Measurements from ENCODE around the gene SLC1A4.

SLC1A4 gene

GRCh38 chr2:64970495-64970894 lies 18.7 kb upstream of the SLC1A4 start:
- Histone ChIP-seq H3K27me3 (no peaks in the 10 kb centered on the region), H3K9me3 (no peaks in the 10 kb centered on the region), H3K4me3 (ENCODE audit: low read depth, low read length) (no peak overlapping the region), H3K36me3 (no peaks in the 10 kb centered on the region), H3K4me1 (no peaks in the 10 kb centered on the region)
- DNase-seq = no peak
- TF ChIP-seq, protein P1, sequence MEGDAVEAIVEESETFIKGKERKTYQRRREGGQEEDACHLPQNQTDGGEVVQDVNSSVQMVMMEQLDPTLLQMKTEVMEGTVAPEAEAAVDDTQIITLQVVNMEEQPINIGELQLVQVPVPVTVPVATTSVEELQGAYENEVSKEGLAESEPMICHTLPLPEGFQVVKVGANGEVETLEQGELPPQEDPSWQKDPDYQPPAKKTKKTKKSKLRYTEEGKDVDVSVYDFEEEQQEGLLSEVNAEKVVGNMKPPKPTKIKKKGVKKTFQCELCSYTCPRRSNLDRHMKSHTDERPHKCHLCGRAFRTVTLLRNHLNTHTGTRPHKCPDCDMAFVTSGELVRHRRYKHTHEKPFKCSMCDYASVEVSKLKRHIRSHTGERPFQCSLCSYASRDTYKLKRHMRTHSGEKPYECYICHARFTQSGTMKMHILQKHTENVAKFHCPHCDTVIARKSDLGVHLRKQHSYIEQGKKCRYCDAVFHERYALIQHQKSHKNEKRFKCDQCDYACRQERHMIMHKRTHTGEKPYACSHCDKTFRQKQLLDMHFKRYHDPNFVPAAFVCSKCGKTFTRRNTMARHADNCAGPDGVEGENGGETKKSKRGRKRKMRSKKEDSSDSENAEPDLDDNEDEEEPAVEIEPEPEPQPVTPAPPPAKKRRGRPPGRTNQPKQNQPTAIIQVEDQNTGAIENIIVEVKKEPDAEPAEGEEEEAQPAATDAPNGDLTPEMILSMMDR (IDR thresholded peaks at IDR 0.05; ENCODE audit: low read depth, low read length) = no peak

GRCh38 chr2:64972426-64972825 lies 16.8 kb upstream of the SLC1A4 start:
- DNase-seq = no peak
- TF ChIP-seq, protein P1 (IDR thresholded peaks at IDR 0.05; ENCODE audit: low read depth, low read length) = no peak
- no peaks in the 10 kb centered on the region for H3K36me3 ChIP-seq
- H3K9me3 ChIP-seq = no peaks in the 10 kb centered on the region
- no peaks in the 10 kb centered on the region for H3K27me3 ChIP-seq
- H3K4me1 ChIP-seq = no peaks in the 10 kb centered on the region
- H3K4me3 ChIP-seq (ENCODE audit: low read depth, low read length) = no peak overlapping the region

- H3K9me3 ChIP-seq = no peaks in the 10 kb centered on the region
- H3K4me3 ChIP-seq (ENCODE audit: low read depth, low read length) = no peak overlapping the region
- DNase-seq = no peak
- H3K27me3 ChIP-seq = no peaks in the 10 kb centered on the region
- H3K4me1 ChIP-seq = no peaks in the 10 kb centered on the region
- H3K36me3 ChIP-seq = no peaks in the 10 kb centered on the region
- TF ChIP-seq, protein P1 (IDR thresholded peaks at IDR 0.05; ENCODE audit: low read depth, low read length) = no peak
These were observed 16.3 kb upstream of the SLC1A4 start for GRCh38 chr2:64972876-64973275.

GRCh38 chr2:64975232-64975821 lies 13.9 kb upstream of the SLC1A4 start:
- no peak overlapping the region for H3K4me3 ChIP-seq (ENCODE audit: low read depth, low read length)
- TF ChIP-seq, protein P1 (IDR thresholded peaks at IDR 0.05; ENCODE audit: low read depth, low read length) = no peak
- DNase-seq = no peak
- no peaks in the 10 kb centered on the region for H3K27me3 ChIP-seq
- no peaks in the 10 kb centered on the region for H3K9me3 ChIP-seq
- no peaks in the 10 kb centered on the region for H3K4me1 ChIP-seq
- H3K36me3 ChIP-seq = no peaks in the 10 kb centered on the region

- no peaks in the 10 kb centered on the region for H3K4me1 ChIP-seq
- no peaks in the 10 kb centered on the region for H3K9me3 ChIP-seq
- H3K4me3 ChIP-seq (ENCODE audit: low read depth, low read length) = no peak overlapping the region
- DNase-seq = no peak
- no peaks in the 10 kb centered on the region for H3K27me3 ChIP-seq
- H3K36me3 ChIP-seq = no peaks in the 10 kb centered on the region
- TF ChIP-seq, protein P1 (IDR thresholded peaks at IDR 0.05; ENCODE audit: low read depth, low read length) = no peak
These were observed 12.9 kb upstream of the SLC1A4 start for GRCh38 chr2:64976276-64976675.

GRCh38 chr2:64978514-64979268 lies 10.5 kb upstream of the SLC1A4 start:
- Histone ChIP-seq H3K4me3 (ENCODE audit: low read depth, low read length) (no peak overlapping the region), H3K9me3 (no peaks in the 10 kb centered on the region), H3K4me1 (no peaks in the 10 kb centered on the region), H3K36me3 (no peaks in the 10 kb centered on the region), H3K27me3 (no peaks in the 10 kb centered on the region)
- TF ChIP-seq, protein P1 (IDR thresholded peaks at IDR 0.05; ENCODE audit: low read depth, low read length) = peak; percentile 13; the same call in 1 of the 2 replicates
- DNase-seq = no peak
